22Rv1 (cell line): ENCODE results near the gene CERT1.

ENCODE experiments used
- ZFX ChIP-seq: fragments of 450-650 bp; IDR thresholded peaks from 2 replicates; pipeline ENCODE4 v1.6.1; 2017; ENCODE audit warnings: antibody characterized with exemption, borderline replicate concordance
- TF ChIP-seq, protein P1 (sequence below): fragments of 450-650 bp; IDR thresholded peaks from 2 replicates; pipeline ENCODE4 v1.5.1; 2017; ENCODE audit warnings: mild to moderate bottlenecking

DNA sequence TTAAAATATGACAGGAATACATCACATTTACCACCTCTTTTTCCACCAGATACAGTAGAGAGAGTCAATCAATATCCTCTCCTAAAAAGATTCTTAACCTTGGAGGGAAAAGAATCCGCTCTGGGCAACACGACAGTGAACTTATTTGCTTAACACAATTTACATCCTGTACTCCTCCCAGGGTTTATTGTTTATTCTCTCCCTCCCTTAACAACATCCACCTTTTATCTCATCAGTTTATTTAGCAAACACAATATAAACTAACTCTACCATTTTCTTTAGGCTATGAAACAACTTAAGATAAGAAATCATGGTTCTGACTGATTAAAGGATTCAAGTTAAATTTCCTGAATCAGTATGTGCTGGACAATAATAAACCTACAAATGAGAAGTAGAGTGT is 50.9 kb downstream of the CERT1 start:
- TF ChIP-seq, protein P1, sequence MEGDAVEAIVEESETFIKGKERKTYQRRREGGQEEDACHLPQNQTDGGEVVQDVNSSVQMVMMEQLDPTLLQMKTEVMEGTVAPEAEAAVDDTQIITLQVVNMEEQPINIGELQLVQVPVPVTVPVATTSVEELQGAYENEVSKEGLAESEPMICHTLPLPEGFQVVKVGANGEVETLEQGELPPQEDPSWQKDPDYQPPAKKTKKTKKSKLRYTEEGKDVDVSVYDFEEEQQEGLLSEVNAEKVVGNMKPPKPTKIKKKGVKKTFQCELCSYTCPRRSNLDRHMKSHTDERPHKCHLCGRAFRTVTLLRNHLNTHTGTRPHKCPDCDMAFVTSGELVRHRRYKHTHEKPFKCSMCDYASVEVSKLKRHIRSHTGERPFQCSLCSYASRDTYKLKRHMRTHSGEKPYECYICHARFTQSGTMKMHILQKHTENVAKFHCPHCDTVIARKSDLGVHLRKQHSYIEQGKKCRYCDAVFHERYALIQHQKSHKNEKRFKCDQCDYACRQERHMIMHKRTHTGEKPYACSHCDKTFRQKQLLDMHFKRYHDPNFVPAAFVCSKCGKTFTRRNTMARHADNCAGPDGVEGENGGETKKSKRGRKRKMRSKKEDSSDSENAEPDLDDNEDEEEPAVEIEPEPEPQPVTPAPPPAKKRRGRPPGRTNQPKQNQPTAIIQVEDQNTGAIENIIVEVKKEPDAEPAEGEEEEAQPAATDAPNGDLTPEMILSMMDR = no peak
- TF ChIP-seq ZFX = no peak
